ENCODE results near the gene PRDX2.

Gene PRDX2

GRCh38 chr19:12751635-12752034, 50.0 kb downstream of the PRDX2 start, which contains the start of gene BEST2:
TSS of gene BEST2 (plus strand) at chr19:12751791. CDS start at chr19:12752593, 802 bp downstream.
- no peak for DNase-seq

GRCh38 chr19:12750851-12751250, 50.7 kb downstream of the PRDX2 start:
- no peak for DNase-seq

- no peak for DNase-seq
Observed at GRCh38 chr19:12749938-12750521, 51.6 kb downstream of the PRDX2 start.

GRCh38 chr19:12748489-12748888, 53.1 kb downstream of the PRDX2 start:
- no peak for DNase-seq

All from activated gamma-delta T cell (primary cell).